Sigmoid colon (tissue), 7 donors: ENCODE results near the gene ARMH1. TPM values are rescaled to one million over a fixed set of nuclear protein-coding genes. Genes with fewer than 3 reads are reported as not detected.
"Not testable (repeated sequence)": the region's sequence is repeated elsewhere in the genome, so short reads cannot be mapped to it uniquely, and the experiment has no call there.

Source experiments
- DNase-seq: peaks from one replicate; pipeline ENCODE4 v3.0.0-alpha.2; 2019
- H3K27ac ChIP-seq, 4 donors: fragments of 200-600 bp; sonication (generic); one replicate each; pipeline ENCODE4 v1.5.1; 2016 to 2019; ENCODE audit warnings: mild to moderate bottlenecking in 1 of 4
- H3K27me3 ChIP-seq, 3 donors: fragments of 200-600 bp; sonication (generic); one replicate each; pipeline ENCODE4 v1.5.1; 2019; ENCODE audit warnings: mild to moderate bottlenecking in 1 of 3
- H3K36me3 ChIP-seq, 4 donors: fragments of 200-600 bp; sonication (generic); one replicate each; pipeline ENCODE4 v1.5.1; 2016 to 2019
- H3K4me1 ChIP-seq, 4 donors: fragments of 200-600 bp; sonication (generic); one replicate each; pipeline ENCODE4 v1.5.1; 2017 to 2019
- H3K4me3 ChIP-seq, 4 donors: fragments of 200-600 bp; sonication (generic); one replicate each; pipeline ENCODE4 v1.5.1; 2017 to 2019; ENCODE audit warnings: mild to moderate bottlenecking in 2 of 4, moderate library complexity in 1 of 4
- H3K9me3 ChIP-seq, 4 donors: fragments of 200-600 bp in 3 of 4; sonication (generic) in 3 of 4; one replicate each; pipeline versions ENCODE4 v1.5.1 to v1.6.1; 2013 to 2019
- CTCF ChIP-seq, 4 experiments: fragments of 450-650 bp in 3 of 4; fragments of 200-600 bp in 1 of 4; IDR thresholded peaks; one replicate each; pipeline ENCODE4 v1.5.1; 2016 to 2019; ENCODE audit warnings: antibody characterized with exemption in 4 of 4, mild to moderate bottlenecking in 3 of 4, moderate library complexity in 2 of 4
- POLR2A ChIP-seq, 2 donors: fragments of 450-650 bp; IDR thresholded peaks; one replicate each; pipeline ENCODE4 v1.6.1; 2016; ENCODE audit warnings: antibody characterized with exemption in 2 of 2, mild to moderate bottlenecking in 2 of 2, moderate library complexity in 2 of 2
- POLR2AphosphoS5 ChIP-seq, 4 donors: sonication (generic); formaldehyde crosslinking; IDR thresholded peaks; one replicate each; pipeline ENCODE4 v1.6.1; 2017; ENCODE audit warnings: antibody characterized with exemption in 4 of 4
- WGBS, 2 donors: extraction: QIAGEN DNeasy Blood & Tissue Kit; methylation state at CpG; one replicate each; pipeline ENCODE4 v1.1.7; 2013; 5-methylcytosine and 5-hydroxymethylcytosine counted together
- intact Hi-C: fragments of 100-400 bp; cut with DNase I; formaldehyde crosslinking; loops from one replicate; pipeline ENCODE4 v1.15.1; 2023
- polyA plus RNA-seq, 3 donors: library from polyadenylated mRNA; stranded (reverse); fragments of 200-250 nt; gene quantifications; one replicate each; pipeline ENCODE4 v1.2.3, GENCODE V29; 2013
- small RNA-seq, 3 donors: library from RNA; depleted of rRNA; stranded (forward); fragments of <200 nt; gene quantifications; one replicate each; pipeline ENCODE3, GENCODE V24; 2016
- total RNA-seq, 4 donors: library from RNA; depleted of rRNA; stranded (reverse); fragments of >200 nt; gene quantifications; one replicate each; pipeline ENCODE4 v1.1.0, GENCODE V29; 2016
- donor health status: healthy with polysubstance abuse.
- donor health status: Bipolar disorder and iron deficiency.
- donor health status: healthy.

ARMH1 gene
- total and polyA plus RNA-seq, 7 donors = 0.33 to 23.0 (median 1.3) TPM; not detected in 3

DNA sequence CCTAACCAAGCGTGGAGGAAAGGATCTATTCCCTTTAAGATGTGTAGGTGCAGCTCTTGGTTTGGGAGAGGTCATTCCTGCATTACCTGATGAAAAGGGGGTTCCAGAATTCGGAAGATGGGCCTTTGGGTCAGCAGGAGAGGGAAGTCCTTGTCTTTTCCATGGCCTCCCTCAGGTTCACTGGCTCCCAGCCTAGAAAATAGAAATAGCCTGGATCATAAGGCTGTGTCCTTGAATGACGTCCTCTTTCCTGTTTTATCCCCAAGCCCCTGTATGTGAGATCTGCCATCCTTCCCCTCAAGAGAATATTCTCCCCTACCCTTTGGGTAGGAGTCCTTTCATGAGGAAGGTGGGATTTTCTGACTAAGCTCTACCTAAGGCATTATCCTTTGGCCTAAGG is 86.4 kb downstream of the ARMH1 start:
- Histone ChIP-seq H3K36me3 (peaks cover 0 to 9% (median 0%) of the 10 kb centered on the region in 4 donors), H3K4me3 (no peak overlapping the region), H3K9me3 (no peaks in the 10 kb centered on the region), H3K27me3 (no peaks in the 10 kb centered on the region), H3K27ac (no peak overlapping the region), H3K4me1 (no peaks in the 10 kb centered on the region)
- TF ChIP-seq POLR2AphosphoS5 (IDR thresholded peaks at IDR 0.05) = no peak
- no peak for TF ChIP-seq CTCF (IDR thresholded peaks at IDR 0.05)
- no peak for TF ChIP-seq POLR2A (IDR thresholded peaks at IDR 0.05)
- WGBS, 2 donors = 94 to 96% methylated on average over 3 of the region's 3 CpGs
- intact Hi-C loops = no loop called here
- no peak for DNase-seq

DNA sequence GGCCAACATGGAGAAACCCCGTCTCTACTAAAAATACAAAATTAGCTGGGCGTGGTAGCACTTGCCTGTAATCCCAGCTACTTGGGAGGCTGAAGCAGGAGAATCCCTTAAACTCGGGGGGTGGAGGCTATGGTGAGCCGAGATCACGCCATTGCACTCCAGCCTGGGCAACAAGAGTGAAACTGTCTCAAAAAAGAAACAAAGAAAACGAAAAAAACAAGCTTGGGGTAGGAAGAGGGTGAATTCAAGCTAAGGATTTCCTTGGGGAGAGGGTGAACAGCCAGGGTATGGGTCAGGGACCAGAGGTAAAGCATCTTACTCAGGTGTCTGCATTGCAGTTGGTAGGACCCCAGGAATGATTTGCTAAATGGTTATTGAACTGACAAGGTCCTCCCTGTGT is 91.9 kb downstream of the ARMH1 start:
- H3K4me1 ChIP-seq, H3K27me3 ChIP-seq, H3K9me3 ChIP-seq, DNase-seq, intact Hi-C loops, H3K27ac ChIP-seq, H3K36me3 ChIP-seq, H3K4me3 ChIP-seq: not testable (repeated sequence)
- 95 to 96% methylated on average over 6 of the region's 6 CpGs for WGBS, 2 donors

Small RNAs within 50 kb of the gene (small RNA-seq; reads per million reads assigned to genes)
- gene RNU5D-1 = 0.43 to 14.1 (median 2.5) reads per million in 3 donors
- gene RNU5F-1 = 0 to 0.51 (median 0) reads per million in 3 donors

Other genes with a start within 250 kb of the ARMH1 start
- 1 to 10 TPM; 1.7 to 5.6 (median 4.5) TPM for gene TMEM53, start 233 bp upstream of the ARMH1 start, total RNA-seq
- gene TMEM53, start 233 bp upstream of the ARMH1 start, polyA plus RNA-seq = 10 to 100 TPM; 17.1 to 29.7 (median 19.8) TPM
- gene RNU5D-1, start 56.5 kb downstream of the ARMH1 start, total RNA-seq = not detected
- gene RNU5D-1, start 56.5 kb downstream of the ARMH1 start, polyA plus RNA-seq = not detected
- 1 to 10 TPM in 2 of 4 donors, under 1 TPM in 2; 0.36 to 2.0 (median 1.2) TPM for gene KIF2C, start 65.1 kb downstream of the ARMH1 start, total RNA-seq
- gene KIF2C, start 65.1 kb downstream of the ARMH1 start, polyA plus RNA-seq = 10 to 100 TPM in 1 of 3 donors, 1 to 10 TPM in 1, under 1 TPM in 1; 0.60 to 16.2 (median 3.9) TPM
- 1,000 to 10,000 TPM; 2,554 to 3,717 (median 3,009) TPM for gene RPS8, start 100.8 kb downstream of the ARMH1 start, total RNA-seq
- gene RPS8, start 100.8 kb downstream of the ARMH1 start, polyA plus RNA-seq = 1,000 to 10,000 TPM; 1,996 to 3,223 (median 2,310) TPM
- 1 to 10 TPM in 1 of 4 donors, under 1 TPM in 1, not detected in 2; 0.33 to 1.1 TPM for gene BEST4, start 113.5 kb downstream of the ARMH1 start, total RNA-seq
- gene BEST4, start 113.5 kb downstream of the ARMH1 start, polyA plus RNA-seq = 10 to 100 TPM in 2 of 3 donors, 1 to 10 TPM in 1; 6.0 to 37.1 (median 10.2) TPM
- 10 to 100 TPM in 2 of 4 donors, 1 to 10 TPM in 2; 8.2 to 28.1 (median 11.0) TPM for gene PLK3, start 125.7 kb downstream of the ARMH1 start, total RNA-seq
- 10 to 100 TPM in 2 of 3 donors, 1 to 10 TPM in 1; 7.2 to 12.1 (median 10.2) TPM for gene PLK3, start 125.7 kb downstream of the ARMH1 start, polyA plus RNA-seq
- gene DYNLT4, start 132.6 kb downstream of the ARMH1 start, total RNA-seq = 1 to 10 TPM in 1 of 4 donors, not detected in 3; 1.1 TPM
- gene DYNLT4, start 132.6 kb downstream of the ARMH1 start, polyA plus RNA-seq = under 1 TPM in 1 of 3 donors, not detected in 2; 0.20 TPM
- 1 to 10 TPM; 2.7 to 9.4 (median 3.2) TPM for gene BTBD19, start 133.8 kb downstream of the ARMH1 start, total RNA-seq
- 1 to 10 TPM in 1 of 3 donors, under 1 TPM in 1, not detected in 1; 0.60 to 2.3 TPM for gene BTBD19, start 133.8 kb downstream of the ARMH1 start, polyA plus RNA-seq
- 1 to 10 TPM in 1 of 4 donors, under 1 TPM in 3; 0.36 to 2.8 (median 0.83) TPM for gene PTCH2, start 168.5 kb downstream of the ARMH1 start, total RNA-seq
- under 1 TPM in 1 of 3 donors, not detected in 2; 0.45 TPM for gene PTCH2, start 168.5 kb downstream of the ARMH1 start, polyA plus RNA-seq